ENCODE results near the gene SLC44A5. TPM values are rescaled to one million over a fixed set of nuclear protein-coding genes. Genes with fewer than 3 reads are reported as not detected.

The SLC44A5 gene
- total RNA-seq, 1 experiment from 2014 or later = 2.4 TPM

DNA sequence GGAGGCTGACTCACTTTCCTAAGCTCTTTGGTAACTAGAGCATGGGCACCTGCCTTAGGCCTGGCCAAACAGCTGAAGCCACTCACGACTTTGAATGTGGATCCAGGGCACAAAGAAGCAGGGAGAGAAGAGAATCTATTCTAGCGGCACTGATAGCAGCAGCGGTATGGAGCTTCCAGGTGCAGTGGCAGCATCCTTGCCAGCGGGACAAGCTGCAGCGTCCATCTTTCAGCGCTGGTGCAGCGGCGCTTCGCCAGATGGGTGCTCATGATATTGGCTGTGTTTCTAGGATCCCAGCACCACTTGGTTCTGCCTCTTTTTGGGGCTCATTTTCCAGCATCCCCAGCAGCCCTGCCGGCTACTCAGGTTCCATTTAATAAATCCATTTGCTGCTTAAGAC lies 184.2 kb downstream of the SLC44A5 start:
- no peak overlapping the region for H3K18ac ChIP-seq (ENCODE audit: insufficient read length, low read depth, low read length)
- H3K4me2 ChIP-seq (ENCODE audit: insufficient read depth, insufficient read length, low read length) = no peak overlapping the region
- H2BK20ac ChIP-seq (ENCODE audit: low read depth, low read length, poor library complexity, severe bottlenecking) = no peak overlapping the region
- DNase-seq = no peak
- H2BK120ac ChIP-seq (ENCODE audit: low read depth, low read length, poor library complexity, severe bottlenecking) = no peak overlapping the region
- H3K56ac ChIP-seq (ENCODE audit: insufficient read length, low read depth, low read length) = no peak overlapping the region
- H3K4me1 ChIP-seq (ENCODE audit: insufficient read depth, low read length) = no peaks in the 10 kb centered on the region
- no peaks in the 10 kb centered on the region for H4K20me1 ChIP-seq (ENCODE audit: control insufficient read depth, insufficient read depth, insufficient read length)
- no peak overlapping the region for H2BK12ac ChIP-seq (ENCODE audit: insufficient read length, low read depth, low read length)
- Mint-ChIP-seq H3K9me3 (no peaks in the 10 kb centered on the region), H3K27ac (peak overlapping the region in 1 of 3 experiments; percentile 17; a peak in 1 of 7 replicates), H3K4me3 (no peak overlapping the region), H3K4me1 (peaks cover 7 to 8% of the 10 kb centered on the region in 2 experiments), H3K36me3 (ENCODE audit: insufficient read depth in 1 of 3, low read depth in 3 of 3) (no peaks in the 10 kb centered on the region), H3K27me3 (ENCODE audit: low read depth) (no peaks in the 10 kb centered on the region)
- no CpG with 5 or more reads among the region's 10 CpGs for WGBS (ENCODE audit: extremely low coverage, insufficient read length, low lambda C conversion rate)
- no peak overlapping the region for H2AK5ac ChIP-seq (ENCODE audit: insufficient read length, low read length)
- no peak overlapping the region for H3K27ac ChIP-seq (ENCODE audit: insufficient read length, low read depth, low read length)
- no peaks in the 10 kb centered on the region for H3K23me2 ChIP-seq (ENCODE audit: insufficient read length, low read depth, low read length, poor library complexity, severe bottlenecking)
- no peak overlapping the region for H2AFZ ChIP-seq (ENCODE audit: low read length)
- no peak overlapping the region for H3T11ph ChIP-seq (ENCODE audit: low read length)
- H4K5ac ChIP-seq (ENCODE audit: insufficient read length, low read depth, low read length) = no peak overlapping the region
- no peak overlapping the region for H4K91ac ChIP-seq (ENCODE audit: insufficient read length, low read depth, low read length)
- H3K27me3 ChIP-seq (ENCODE audit: insufficient read depth, low read length) = no peaks in the 10 kb centered on the region
- H3K79me2 ChIP-seq (ENCODE audit: insufficient read depth, low read length) = no peaks in the 10 kb centered on the region
- no peak overlapping the region for H2BK15ac ChIP-seq (ENCODE audit: low read depth, low read length)
- H3K9me3 ChIP-seq (ENCODE audit: control insufficient read depth, low read depth, low read length) = no peaks in the 10 kb centered on the region
- H2BK5ac ChIP-seq (ENCODE audit: insufficient read length, low read length) = no peak overlapping the region
- H3K4ac ChIP-seq (ENCODE audit: low read depth, low read length) = no peak overlapping the region
- TF ChIP-seq, protein P1, sequence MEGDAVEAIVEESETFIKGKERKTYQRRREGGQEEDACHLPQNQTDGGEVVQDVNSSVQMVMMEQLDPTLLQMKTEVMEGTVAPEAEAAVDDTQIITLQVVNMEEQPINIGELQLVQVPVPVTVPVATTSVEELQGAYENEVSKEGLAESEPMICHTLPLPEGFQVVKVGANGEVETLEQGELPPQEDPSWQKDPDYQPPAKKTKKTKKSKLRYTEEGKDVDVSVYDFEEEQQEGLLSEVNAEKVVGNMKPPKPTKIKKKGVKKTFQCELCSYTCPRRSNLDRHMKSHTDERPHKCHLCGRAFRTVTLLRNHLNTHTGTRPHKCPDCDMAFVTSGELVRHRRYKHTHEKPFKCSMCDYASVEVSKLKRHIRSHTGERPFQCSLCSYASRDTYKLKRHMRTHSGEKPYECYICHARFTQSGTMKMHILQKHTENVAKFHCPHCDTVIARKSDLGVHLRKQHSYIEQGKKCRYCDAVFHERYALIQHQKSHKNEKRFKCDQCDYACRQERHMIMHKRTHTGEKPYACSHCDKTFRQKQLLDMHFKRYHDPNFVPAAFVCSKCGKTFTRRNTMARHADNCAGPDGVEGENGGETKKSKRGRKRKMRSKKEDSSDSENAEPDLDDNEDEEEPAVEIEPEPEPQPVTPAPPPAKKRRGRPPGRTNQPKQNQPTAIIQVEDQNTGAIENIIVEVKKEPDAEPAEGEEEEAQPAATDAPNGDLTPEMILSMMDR (conservative IDR thresholded peaks at IDR 0.05) = no peak
- H3K14ac ChIP-seq (ENCODE audit: insufficient read depth, low read length) = no peak overlapping the region
- H4K8ac ChIP-seq (replicated peaks; ENCODE audit: insufficient read length, low read depth, low read length) = no peak overlapping the region
- H3K79me1 ChIP-seq (ENCODE audit: insufficient read depth, low read depth, low read length, poor library complexity, severe bottlenecking) = no peaks in the 10 kb centered on the region
- no peak overlapping the region for H3K23ac ChIP-seq (ENCODE audit: insufficient read length, low read depth, low read length)
- H3K9ac ChIP-seq (ENCODE audit: extremely low read depth, insufficient read length, low read length) = no peak overlapping the region
